Measurements from ENCODE around the gene SART3.
"Not testable (repeated sequence)": the region's sequence is repeated elsewhere in the genome, so short reads cannot be mapped to it uniquely, and the experiment has no call there.

The SART3 gene

DNA sequence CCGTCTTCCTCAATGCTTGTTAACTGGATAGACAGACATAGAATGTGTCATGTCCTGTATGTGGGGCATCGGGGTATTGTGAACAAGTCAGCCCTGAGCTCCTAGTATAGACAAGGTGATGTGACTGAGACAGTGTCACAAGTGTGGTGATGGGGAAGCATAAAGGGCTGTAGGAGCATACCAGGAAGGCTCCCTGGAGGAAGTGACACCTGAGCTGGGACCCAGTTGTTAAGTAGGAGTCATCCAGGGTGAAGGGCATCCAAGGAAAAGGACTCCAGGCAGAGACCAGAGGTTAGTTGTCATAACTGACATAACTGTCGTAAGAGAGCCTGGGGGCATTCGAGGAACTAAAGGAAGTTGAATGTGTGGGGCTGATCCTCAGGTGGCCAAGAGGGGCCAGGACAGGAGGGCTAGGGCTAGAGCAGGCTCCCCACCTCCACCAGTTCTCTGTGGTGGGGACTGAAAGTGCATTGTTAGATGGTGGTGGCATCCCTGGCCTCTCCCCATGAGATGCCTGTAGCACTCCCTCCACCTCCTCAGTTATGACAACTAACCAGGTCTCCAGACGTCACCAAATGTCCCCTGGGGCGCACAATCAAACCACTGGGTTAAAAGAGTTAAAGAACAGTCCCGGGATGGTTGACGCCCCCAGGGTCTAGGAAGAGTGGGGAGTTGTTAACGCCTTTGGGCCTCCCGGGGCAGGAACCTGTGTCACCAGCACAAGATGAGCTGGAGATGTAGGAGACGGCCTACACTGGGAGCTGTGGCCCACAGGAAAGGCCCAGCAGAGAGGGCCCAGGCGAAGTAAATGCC lies 43.5 kb downstream of the SART3 start:
- no peak for DNase-seq

DNA sequence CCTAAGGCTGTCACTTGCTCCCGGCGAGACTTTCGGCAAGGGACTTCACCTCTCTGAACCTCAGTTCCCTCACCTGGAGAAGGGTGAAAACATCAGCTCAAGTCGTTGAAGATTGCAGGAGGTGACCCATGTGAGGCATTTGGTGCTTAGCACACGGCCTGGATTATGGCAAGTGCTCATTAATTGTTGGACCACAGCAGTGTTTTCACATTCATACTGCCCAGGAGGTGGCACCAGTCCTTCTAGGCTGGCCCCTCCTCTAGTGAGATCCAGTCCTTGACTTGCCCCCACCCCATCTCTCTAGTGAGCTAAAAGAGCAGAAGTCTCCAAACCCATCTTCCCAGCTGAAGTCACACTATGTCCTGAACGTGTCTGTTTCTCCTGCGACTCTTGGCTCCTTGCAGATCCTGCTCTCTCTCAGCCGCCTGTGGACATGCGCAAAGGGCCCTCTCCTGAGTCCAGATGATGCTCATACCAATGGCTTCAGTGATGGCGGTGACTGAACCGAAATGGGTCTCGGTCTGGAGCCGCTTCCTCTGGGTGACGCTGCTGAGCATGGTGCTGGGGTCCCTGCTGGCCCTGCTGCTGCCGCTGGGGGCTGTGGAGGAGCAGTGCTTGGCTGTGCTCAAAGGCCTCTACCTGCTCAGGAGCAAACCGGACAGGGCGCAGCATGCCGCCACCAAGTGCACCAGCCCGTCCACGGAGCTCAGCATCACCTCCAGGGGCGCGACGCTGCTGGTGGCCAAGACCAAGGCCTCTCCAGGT lies 44.3 kb downstream of the SART3 start:
- no peak for DNase-seq

DNA sequence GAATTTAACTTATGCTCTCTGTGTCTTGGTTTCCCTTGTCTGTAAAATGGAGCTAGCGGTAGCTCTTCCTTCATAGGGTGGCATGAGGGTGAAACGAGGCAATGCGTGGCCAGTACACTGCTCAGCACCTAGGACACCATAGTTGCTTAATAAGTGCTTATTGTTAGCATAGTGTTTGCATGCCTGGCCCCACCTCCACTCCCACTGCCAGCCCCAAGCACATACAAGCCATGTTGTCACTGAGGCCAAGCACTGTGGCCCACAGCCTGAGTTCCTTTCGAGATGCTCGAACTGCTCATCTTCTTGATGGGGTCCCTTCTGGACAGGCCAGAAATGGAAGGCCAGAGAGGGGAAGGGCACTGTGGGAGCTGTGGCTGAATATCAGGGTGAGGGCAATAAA lies 45.1 kb downstream of the SART3 start:
- DNase-seq, result no peak

DNA sequence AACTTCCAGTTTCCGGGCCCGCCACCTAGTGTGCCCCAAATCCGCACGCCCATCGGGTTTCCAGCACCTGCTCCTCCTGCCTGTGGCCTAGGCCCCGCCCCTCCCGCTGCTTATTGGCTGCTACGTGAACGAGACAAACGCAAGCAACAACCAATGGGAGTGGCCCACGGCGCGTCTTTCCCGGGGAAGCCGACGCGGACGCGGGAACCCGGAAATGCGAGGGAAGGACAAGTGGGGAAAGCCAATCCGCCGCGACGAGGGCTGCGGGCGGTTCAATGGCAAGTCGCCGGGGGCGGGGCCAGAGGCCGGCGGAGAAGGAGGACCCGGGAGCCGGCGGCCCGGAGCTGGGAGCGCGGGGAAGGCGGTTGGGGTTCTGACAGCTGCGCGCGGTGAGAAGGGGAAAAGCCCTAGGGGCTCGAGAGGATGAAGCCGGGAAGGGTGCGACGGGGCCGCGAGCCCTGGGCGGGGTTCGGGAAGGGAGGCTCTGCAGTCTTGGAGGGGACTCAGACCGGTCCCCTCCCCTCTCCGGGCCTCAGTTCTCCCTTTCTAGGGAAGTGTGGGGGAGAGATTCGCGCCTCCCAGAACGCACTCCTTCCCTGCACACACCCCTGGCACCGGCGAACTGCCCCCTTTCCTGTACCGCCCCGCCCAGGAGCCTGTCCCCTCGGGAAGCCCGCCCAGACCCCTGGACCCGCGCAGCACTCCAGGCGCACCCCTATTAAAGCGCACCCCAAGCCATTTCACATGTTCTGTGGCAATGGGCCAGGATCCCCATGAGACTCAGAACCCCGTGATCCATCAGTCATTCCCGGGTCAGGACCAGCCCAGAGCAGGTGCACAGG lies 45.8 kb downstream of the SART3 start, which contains the start of gene FICD:
Gene FICD, plus strand, starts transcription at position 305 of the 842 bp plus-strand sequence. CDS start 1,696 bp downstream, outside the sequence.
- DNase-seq, result peak; percentile 100

DNA sequence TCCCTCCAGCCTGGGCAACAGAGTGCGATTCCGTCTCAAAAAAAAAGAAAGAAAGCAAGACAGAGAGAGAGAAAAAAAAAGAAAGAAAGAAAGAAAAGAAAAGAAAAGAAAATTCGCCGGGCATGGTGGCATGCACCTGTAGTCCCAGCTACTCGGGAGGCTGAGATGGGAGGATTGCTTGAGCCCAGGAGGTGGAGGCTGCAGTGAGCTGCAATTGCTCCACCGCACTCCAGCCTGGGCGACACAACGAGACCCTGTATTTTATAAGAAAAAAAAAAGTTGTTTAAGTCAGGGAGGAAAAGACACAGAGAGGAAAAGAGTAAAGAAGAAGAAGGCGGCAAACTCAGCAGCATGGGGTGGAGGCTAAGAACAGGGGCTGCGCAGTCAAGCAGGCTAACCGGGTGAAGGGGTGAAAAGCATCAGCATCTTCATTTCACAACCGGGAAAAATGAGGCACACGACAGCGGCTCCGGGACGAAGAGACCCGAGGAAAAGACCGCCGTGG lies 46.5 kb downstream of the SART3 start:
- no peak for DNase-seq

DNA sequence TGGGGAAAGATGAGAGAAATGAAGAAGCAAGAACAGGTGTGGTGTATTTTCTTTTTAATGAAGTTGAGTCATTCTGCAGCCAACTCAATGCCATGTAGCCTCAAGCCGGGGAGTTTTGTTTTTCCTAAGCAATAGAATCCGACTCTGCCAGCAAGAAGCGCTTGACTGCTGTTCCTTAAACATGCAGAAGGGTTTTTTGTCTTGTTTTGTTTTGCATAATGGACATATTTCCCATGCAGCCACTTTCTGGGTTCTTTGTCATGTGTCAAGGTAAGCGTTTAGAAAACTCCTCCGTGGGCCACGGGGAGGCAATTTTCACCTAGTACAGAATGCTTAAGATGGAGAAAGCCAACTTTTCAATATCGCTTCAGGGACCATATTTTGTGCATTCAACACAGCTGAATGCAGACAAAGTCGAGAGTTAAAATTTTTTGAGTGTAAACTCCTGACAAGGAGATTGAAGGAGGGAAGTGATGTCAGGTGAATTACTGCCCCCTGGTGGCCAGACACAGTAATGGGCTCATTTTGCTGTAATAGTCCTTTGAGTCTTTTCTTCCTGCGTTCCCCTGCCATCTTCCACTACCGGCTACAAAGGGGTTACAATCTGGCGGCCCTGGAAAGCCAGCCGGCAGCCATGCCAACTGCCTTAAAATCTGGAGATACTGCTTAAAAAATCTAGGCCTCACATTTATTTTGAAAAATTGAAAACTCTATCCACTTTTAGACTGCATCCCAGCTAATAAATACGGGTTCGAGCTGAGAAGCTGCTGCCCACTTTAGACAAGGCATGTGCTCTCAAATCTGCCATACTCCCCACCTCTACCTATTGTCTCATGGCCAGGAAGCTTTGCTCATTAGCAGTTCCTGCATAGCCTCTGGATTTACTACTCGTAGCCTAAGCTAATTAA lies 49.1 kb downstream of the SART3 start:
- peak; percentile 79 for DNase-seq

DNA sequence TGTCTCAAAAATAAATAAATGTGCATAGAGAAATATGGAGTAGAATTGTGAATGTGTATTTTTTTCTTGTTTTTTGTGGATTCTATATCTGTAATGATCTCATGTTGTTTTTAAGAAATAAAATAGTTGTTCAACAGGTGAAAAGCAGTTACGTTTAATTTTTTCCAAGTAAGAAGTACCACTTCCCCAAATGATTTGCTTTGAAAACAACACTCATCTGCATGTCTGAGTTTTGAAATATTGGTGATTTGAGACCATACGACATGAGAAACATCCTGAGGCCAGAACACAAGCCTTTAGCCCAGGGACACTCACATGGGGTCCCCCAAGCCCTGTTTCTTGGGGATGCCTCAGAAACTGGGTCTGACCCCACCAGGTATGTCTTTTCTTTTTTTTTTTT lies 50.1 kb downstream of the SART3 start:
- DNase-seq, result no peak

DNA sequence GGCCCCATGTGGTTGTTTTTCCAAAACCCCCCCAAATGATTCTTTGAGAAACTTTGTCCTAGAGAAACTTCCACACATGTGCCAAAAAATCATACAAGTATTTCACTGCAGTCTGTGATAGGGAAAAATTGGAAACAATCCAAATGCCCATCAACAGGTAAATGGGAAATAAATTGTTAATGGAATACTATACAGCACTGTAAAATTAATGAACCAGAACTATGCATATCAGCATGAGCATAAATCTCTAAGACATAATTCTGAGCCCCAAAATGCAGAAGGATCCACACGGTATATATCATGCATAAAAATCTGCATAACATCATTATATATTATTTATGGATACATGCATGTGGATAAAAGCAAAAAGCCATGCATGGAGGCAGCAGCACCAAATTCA lies 51.2 kb downstream of the SART3 start:
- DNase-seq, result no peak

DNA sequence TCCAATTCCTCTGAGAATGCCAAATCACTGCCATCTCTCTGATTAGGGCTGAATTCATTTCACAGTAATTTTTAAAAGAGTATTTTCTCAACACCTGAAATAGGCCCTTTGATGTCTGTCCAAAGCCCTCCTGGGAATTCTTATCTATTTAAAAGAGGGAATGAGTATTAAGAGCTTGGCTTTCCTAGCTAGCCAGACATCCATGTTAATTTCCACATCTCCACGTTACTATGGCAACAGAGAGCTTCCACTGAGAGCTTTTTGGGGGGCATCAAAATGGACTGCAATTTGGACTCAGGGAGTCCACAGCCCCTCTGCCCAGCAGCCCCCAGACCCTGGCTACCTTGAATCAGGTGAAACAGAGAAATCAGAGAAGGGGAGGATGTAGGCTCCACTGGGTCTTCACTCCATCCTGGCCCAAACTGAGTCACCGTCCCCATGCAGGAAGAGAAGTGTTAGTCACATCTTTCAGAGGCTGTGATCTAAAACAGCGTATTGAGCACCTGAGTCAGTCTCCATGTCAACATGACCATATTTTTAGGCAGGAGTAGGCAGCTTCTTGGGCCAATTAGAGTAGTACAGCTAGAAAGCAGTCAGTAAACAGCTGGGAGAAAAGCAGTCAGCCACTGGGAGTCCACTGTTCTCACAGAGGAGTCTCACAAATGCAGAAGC lies 52.9 kb downstream of the SART3 start:
- DNase-seq, result peak; percentile 56

DNA sequence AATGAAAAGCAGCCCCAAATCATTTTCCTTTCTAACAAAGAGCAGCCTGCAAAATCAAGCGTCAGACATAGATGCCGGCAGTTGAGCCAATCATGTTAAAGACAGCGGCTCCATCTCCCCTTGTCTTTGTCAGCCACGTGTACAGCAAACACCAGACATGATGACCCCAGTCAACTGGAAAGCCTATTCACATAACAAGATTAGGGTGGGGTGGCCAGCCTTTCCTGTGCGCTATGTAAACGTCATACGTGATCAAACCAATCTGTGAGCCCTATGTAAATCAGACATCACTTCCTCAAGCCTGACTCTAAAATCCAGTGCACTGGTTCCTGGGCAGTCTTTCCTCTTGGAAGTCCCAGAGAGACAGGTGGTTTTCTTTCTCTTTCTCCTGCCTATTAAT lies 55.8 kb downstream of the SART3 start:
- no peak for DNase-seq

DNA sequence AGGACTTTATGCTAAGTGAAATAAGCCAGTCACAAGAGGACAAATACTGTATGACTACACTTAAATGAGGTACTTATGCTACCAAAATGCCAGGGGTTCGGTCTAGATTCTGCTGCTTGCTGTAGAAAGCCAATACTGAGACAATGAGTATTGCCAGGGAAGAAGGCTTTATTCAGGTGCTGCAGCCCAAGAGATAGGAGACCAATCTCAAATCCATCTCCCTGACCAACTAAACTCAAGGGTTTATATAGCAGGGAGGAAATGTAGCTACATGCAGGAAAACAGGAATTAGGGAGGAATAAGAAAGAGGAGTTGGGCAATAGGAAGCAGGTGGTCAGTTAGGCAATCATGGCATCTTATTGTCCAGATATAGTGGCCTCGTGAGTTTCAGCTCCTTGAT lies 58.1 kb downstream of the SART3 start:
- no peak for DNase-seq

DNA sequence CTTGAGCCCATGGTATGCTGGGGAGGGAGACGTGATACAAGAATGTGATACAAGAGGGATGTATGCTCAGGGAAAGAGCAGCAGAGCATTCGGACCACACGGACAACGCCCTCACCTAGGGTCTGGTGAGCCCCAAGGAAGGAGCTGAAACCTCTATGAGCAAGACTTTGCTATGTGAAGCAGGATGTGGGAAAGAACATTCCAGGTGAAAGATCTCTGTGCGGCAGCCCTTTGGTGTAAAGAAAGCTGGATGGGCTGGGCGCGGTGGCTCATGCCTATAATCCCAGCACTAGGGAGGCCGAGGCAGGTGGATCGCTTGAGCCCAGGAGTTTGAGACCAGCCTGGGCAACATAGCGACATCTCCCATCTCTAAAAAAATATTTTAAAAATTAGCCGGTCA lies 62.8 kb downstream of the SART3 start:
- no peak for DNase-seq

DNA sequence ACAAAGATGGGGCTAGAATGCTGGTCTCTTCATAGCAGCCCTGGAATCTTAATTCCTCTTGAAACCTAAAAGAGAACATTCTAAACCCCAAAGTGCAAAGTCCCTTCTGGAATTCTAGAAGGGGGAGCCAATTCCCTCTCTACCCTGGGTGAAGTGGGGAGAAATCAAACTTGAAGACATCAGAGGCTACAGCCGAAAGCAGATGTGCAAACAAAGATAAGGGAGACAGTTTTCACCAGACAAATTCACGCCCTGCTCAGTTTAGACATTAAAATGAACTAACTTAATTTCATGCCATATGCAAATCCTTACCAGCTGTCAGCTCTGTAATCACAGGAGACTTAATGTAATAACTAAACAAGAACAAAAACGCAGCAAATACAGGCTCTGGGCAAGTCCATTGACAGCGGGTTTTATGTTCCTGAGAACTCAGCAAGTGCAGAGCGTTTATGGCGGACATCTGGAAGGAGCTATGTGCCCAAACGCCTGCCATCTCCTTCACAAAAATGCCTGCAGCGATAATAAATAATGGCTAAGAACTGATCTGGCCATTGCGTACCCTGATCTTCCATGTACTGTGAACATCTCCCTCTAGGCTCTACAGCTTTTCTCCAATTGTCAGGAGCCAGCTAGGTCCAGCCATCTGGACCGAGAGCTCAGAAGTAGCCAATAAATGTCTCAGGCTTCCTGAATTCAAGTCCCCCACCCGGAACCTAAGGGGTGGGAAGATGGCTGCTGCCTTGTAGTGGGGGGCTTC lies 65.0 kb downstream of the SART3 start:
- DNase-seq, result no peak

DNA sequence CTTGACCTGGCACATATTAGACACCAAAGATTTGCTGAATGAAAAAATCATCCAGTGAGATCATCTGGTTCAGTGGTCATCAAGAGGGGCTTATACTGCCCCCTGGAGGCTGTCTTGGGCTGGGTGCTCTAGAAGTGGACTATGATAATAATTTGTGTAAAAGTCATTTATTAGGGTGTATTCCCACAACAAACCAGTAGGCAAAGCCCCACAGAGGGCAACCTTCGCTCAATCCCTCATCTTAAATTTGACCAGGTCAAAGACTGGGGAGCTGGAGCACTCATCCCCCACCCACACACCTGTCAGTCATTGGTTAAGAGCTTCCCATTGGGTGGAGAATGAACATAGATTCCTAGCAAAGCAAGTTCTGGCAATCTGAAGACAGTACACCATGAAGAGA lies 65.9 kb downstream of the SART3 start:
- peak; percentile 49 for DNase-seq

DNA sequence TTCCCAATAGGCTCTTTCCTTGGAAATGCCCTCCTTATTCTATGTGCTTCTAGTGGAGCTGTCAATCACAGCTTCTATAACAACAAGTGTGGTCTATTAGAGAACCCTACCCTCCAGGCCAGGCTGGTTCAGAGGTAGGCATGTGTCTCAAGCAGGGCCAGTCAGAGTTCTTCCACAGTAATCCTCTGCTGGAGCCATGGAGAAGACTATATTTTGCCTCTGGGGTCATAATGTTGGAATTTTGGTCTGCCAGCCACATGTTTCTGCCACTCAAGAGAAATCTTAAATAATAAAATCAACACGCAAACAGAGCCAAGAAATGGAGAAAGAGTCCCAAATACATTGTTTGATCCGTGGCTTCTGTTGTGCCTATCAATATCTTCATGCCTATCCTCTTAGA lies 69.7 kb downstream of the SART3 start:
- DNase-seq, result no peak

DNA sequence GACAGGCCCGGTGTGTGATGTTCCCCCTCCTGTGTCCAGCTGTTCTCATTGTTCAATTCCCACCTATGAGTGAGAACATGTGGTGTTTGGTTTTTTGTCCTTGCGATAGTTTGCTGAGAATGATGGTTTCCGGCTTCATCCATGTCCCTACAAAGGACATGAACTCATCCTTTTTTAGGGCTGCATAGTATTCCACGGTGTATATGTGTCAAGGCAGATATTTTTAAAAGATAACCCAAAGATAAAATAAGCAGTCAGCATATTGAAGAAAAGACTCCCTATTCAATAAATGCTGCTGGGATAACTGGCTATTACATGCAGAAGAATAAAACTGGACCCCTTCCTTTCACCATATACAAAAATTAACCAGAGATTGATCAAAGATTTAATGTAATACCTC lies 73.9 kb downstream of the SART3 start:
- not testable (repeated sequence) for DNase-seq

DNA sequence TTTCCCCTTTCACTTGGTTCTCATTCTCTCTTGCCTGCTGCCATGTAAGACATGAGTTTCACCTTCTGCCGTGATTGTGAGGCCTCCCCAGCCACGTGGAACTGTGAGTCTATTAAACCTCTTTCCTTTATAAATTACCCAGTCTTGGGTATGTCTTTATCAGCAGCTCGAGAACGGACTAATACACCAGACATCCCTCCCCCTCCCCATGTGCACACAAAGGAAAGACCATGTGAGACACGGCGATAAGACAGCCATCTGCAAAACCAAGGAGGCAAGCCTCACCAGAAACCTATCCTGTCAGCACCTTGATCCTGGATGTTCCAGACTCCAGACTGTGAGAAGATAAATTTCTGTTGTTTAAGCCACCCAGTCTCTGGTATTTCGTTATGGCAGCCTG lies 75.6 kb downstream of the SART3 start:
- not testable (repeated sequence) for DNase-seq

DNA sequence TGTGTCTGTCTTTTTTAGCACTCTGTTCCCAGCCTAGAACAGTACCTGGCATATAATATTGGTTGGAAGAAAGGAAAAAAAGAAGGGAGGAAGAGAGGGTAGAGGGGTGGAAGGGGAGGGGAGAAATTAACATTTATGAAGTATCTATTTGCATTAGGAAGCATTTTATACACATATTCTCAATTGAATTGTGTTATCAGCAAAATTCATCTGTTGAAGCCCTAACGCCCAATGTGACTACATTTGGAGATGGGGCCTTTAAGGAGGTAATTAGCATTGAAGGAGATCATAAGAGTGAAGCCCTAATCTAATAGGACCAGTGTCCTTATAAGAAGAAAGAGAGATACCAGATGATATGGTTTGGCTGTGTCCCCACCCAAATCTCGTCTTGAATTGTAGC lies 76.1 kb downstream of the SART3 start:
- no peak for DNase-seq

DNA sequence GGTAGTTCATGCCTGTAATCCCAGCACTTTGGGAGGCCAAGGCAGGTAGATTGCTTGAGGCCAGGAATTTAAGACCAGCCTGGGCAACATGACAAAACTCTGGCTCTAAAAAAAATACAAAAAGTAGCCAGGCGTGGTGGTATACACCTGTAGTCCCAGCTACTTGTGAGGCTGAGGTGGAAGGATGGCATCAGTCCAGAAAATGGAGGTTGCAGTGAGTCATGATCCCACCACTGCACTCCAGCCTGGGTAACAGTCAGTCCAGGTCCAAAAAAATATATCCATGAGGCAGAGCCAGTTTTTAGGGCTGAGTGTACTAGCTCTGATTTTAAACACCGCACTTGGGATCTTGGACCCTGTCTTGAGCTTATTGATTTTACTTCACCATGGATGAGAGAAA lies 76.5 kb downstream of the SART3 start:
- no peak for DNase-seq

DNA sequence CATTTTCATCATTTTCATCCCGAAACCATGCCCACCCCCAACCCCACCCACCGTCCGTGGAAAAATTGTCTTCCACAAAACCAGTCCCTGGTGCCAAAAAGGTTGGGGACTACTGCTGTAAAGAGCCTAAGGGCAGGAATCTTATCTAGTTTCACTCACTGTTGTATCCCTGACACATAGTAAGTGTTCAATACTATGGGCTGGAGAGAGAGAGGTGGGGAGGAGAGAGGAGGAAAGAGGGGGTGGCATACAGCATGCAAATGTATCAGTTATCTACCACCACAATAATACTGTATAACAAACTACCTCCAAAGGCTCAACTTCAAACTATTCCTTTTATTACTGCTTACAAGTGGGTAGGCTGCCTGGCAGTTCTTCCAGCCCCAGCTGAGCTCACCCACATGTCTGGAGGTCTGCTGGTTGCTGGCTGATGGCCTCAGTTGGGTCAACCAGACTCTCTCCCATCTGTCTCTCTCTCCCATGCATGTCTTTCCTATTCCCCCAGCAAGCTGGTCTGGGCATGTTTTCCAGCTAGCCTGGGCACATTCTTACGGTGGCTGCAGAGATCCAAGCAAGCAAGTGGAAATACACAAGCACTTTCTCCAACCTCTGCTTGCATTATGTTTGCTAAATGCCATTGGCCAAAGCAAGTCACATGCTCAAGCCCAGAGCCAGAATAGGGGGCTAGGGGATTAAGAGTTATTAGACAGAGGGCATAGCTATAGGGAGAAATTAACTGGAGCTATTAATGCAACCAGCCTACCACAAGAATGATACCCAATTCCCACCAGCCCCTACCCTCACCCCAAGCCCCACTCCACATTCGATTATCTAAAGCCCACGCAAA lies 77.5 kb downstream of the SART3 start:
- DNase-seq, result no peak

All from activated CD4-positive, alpha-beta T cell treated with anti-CD3 and anti-CD28 coated beads, Interleukin-10, Interleukin-2, amounts not matched to agents 100 ng/mL and 50 ng/mL, durations not matched to agents 16 hours and 8 hours (primary cell).